Transverse colon (tissue), 4 donors: ENCODE measurements around the gene MYOM3. TPM values are rescaled to one million over a fixed set of nuclear protein-coding genes. Genes with fewer than 3 reads are reported as not detected.
"Not testable (repeated sequence)": the region's sequence is repeated elsewhere in the genome, so short reads cannot be mapped to it uniquely, and the experiment has no call there.

ENCODE experiments used
- DNase-seq: peaks from one replicate; pipeline ENCODE4 v3.0.0-alpha.2; 2019
- H3K27ac ChIP-seq, 4 donors: fragments of 200-600 bp; sonication (generic); 2 replicates each; pipeline ENCODE4 v1.5.1; 2016 to 2018; ENCODE audit warnings: inconsistent platforms in 4 of 4
- H3K27me3 ChIP-seq: fragments of 200-600 bp; sonication (generic); 2 replicates; pipeline ENCODE4 v1.5.1; 2017; ENCODE audit warnings: inconsistent platforms
- H3K36me3 ChIP-seq, 4 donors: fragments of 200-600 bp; sonication (generic); 2 replicates each; pipeline ENCODE4 v1.5.1; 2017 to 2019; ENCODE audit warnings: inconsistent platforms in 4 of 4
- H3K4me1 ChIP-seq, 4 donors: fragments of 200-600 bp; sonication (generic); 2 replicates each; pipeline ENCODE4 v1.5.1; 2017 to 2020; ENCODE audit warnings: inconsistent platforms in 4 of 4
- H3K4me3 ChIP-seq, 4 donors: fragments of 200-600 bp; sonication (generic); 1 replicate in 1 of 4; 2 replicates in 3 of 4; pipeline versions ENCODE4 v1.5.1 to v1.6.1; 2017 to 2019; ENCODE audit warnings: inconsistent platforms in 4 of 4
- H3K9me3 ChIP-seq, 2 donors: fragments of 200-600 bp; sonication (generic); 2 replicates each; pipeline ENCODE4 v1.5.1; 2017 to 2019; ENCODE audit warnings: inconsistent platforms in 2 of 2
- EP300 ChIP-seq: sonication (generic); formaldehyde crosslinking; IDR thresholded peaks from one replicate; pipeline ENCODE4 v1.6.1; 2017; ENCODE audit warnings: antibody characterized with exemption, low read depth
- POLR2A ChIP-seq: fragments of 450-650 bp; IDR thresholded peaks from one replicate; pipeline ENCODE4 v1.6.1; 2016; ENCODE audit warnings: antibody characterized with exemption, mild to moderate bottlenecking, moderate library complexity
- POLR2AphosphoS5 ChIP-seq, 3 donors: sonication (generic); formaldehyde crosslinking; IDR thresholded peaks; one replicate each; pipeline ENCODE4 v1.6.1; 2016; ENCODE audit warnings: antibody characterized with exemption in 3 of 3
- WGBS, 2 donors: methylation state at CpG; one replicate each; pipeline ENCODE4 v1.1.5; 2018; ENCODE audit warnings: low coverage in 1 of 2; 5-methylcytosine and 5-hydroxymethylcytosine counted together
- in situ Hi-C, 4 donors: fragments of 200-750 bp; cut with MboI; loops; one replicate each; pipeline versions ENCODE4 v1.15.0 to v1.15.1; 2017; ENCODE audit warnings: low sequenced_read_pairs in 3 of 4, low pct_ligation_motif_present in 1 of 4, low pct_unique_long_range_greater_than_20kb in 1 of 4
- intact Hi-C: fragments of 100-400 bp; cut with DNase I; formaldehyde crosslinking; loops from one replicate; pipeline ENCODE4 v1.15.1; 2023; ENCODE audit warnings: low total_unique reads
- total RNA-seq, 4 donors: library from RNA; depleted of rRNA; stranded (reverse); fragments of >200 nt; gene quantifications; one replicate each; pipeline ENCODE4 v1.1.0, GENCODE V29; 2016
- TF ChIP-seq, protein P1 (sequence below), 5 experiments: fragments of 200-600 bp in 3 of 5; fragments of 450-650 bp in 2 of 5; sonication (generic) in 3 of 5; IDR thresholded peaks; 1 replicate in 2 of 5; 2 replicates in 3 of 5; pipeline ENCODE4 v1.5.1; 2016 to 2017; ENCODE audit warnings: antibody characterized with exemption in 5 of 5, inconsistent platforms in 3 of 5, mild to moderate bottlenecking in 2 of 5, moderate library complexity in 1 of 5

MYOM3 gene
- total RNA-seq, 4 donors from 2014 or later = 0.60 to 7.5 (median 3.0) TPM

DNA sequence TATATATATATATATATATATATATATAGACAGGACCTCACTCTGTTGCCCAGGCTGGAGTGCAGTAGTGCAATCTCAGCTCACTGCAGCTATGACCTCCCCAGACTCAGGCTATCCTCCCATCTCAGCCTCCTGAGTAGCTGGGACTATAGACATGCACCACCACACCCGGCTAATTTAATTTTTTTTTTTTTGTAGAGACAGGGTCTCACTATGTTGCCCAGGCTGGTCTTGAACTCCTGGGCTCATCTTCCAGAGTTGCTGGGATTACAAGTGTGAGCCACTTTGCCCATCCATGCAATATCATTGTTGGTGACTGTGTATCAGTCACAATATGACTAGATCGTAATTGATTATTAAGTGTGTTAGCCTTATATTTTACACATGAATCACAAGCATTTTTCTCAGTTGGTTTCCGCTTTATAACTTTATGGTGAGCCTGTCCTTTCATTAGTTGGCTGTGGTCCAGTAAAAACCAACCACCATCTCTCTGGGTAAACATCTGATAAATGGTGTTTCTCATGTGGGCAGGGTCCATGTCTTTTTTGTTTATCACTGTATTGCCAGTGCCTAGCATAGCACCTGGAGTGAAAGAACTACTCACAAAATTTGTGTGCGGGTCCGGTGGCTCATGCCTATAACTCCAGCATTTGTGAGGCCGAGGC is 63.6 kb downstream of the MYOM3 start:
- no peaks in the 10 kb centered on the region for H3K36me3 ChIP-seq
- 79 to 81% methylated on average over 2 to 6 of the region's 6 CpGs for WGBS, 2 donors
- DNase-seq = no peak
- TF ChIP-seq, protein P1, sequence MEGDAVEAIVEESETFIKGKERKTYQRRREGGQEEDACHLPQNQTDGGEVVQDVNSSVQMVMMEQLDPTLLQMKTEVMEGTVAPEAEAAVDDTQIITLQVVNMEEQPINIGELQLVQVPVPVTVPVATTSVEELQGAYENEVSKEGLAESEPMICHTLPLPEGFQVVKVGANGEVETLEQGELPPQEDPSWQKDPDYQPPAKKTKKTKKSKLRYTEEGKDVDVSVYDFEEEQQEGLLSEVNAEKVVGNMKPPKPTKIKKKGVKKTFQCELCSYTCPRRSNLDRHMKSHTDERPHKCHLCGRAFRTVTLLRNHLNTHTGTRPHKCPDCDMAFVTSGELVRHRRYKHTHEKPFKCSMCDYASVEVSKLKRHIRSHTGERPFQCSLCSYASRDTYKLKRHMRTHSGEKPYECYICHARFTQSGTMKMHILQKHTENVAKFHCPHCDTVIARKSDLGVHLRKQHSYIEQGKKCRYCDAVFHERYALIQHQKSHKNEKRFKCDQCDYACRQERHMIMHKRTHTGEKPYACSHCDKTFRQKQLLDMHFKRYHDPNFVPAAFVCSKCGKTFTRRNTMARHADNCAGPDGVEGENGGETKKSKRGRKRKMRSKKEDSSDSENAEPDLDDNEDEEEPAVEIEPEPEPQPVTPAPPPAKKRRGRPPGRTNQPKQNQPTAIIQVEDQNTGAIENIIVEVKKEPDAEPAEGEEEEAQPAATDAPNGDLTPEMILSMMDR (IDR thresholded peaks at IDR 0.05) = no peak
- TF ChIP-seq EP300 (no peak), POLR2A (no peak), POLR2AphosphoS5 (IDR thresholded peaks at IDR 0.05) (no peak)
- H3K27ac ChIP-seq = no peak overlapping the region
- peaks cover 0 to 16% (median 8%) of the 10 kb centered on the region in 4 donors for H3K4me1 ChIP-seq
- in situ Hi-C loops (no loop called here), intact Hi-C loops (no loop called here)
- no peak overlapping the region for H3K4me3 ChIP-seq
- H3K27me3 ChIP-seq = no peaks in the 10 kb centered on the region
- H3K9me3 ChIP-seq = no peaks in the 10 kb centered on the region

DNA sequence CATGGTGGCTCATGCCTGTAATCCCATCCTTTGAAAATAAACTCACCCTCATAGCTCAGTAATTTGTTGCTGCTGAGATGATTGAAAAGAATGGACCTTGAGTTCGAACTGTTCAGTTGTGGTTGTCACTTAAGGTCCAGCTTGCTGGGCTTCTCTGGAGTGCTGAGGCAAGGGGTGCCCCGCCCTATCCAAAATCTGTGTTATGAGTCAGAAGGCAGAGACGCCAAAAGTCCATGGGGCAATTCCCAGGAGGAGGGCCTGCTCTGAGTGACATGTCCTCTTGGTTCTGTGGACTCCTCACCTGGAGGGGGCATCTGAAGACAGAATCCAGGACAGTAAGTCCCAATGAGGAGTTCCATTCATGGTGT is 64.8 kb downstream of the MYOM3 start:
- intact Hi-C loops (no loop called here), in situ Hi-C loops (no loop called here)
- Histone ChIP-seq H3K9me3 (no peaks in the 10 kb centered on the region), H3K4me3 (no peak overlapping the region), H3K4me1 (peaks cover 0 to 16% (median 8%) of the 10 kb centered on the region in 4 donors), H3K27ac (peak overlapping the region in 3 of 4 donors; percentile 59 to 74 (median 63)), H3K27me3 (no peaks in the 10 kb centered on the region), H3K36me3 (no peaks in the 10 kb centered on the region)
- WGBS, 2 donors = 54% methylated on average over 2 of the region's 3 CpGs; no CpG with 5 or more reads in 1 of the 2 donors
- TF ChIP-seq POLR2AphosphoS5 (IDR thresholded peaks at IDR 0.05) (no peak), POLR2A (no peak), EP300 (no peak)
- TF ChIP-seq, protein P1 (IDR thresholded peaks at IDR 0.05) = no peak
- peak; percentile 29 for DNase-seq

DNA sequence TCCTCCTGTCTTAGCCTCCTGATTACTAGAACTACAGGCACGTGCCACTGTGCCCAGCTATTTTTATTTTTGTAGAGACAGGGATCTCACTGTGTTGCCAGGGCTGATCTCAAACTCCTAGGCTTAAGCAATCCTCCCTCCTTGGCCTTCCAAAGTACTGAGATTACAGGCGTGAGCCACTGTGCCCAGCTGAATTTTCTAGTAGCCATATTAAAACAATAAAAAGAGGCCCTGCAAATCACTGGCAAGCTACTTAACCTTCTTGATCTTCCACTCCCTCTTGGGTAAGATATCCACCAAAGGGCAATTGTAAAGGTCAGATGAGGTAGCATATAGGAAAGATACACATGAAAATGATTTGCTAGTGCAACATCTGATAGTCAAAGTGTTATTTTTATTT is 66.2 kb downstream of the MYOM3 start:
- in situ Hi-C loops (no loop called here), intact Hi-C loops (no loop called here)
- no peak for TF ChIP-seq POLR2AphosphoS5 (IDR thresholded peaks at IDR 0.05)
- TF ChIP-seq, protein P1 (IDR thresholded peaks at IDR 0.05) = no peak
- no peak for TF ChIP-seq POLR2A
- TF ChIP-seq EP300 = no peak
- H3K9me3 ChIP-seq = no peaks in the 10 kb centered on the region
- 16 to 29% methylated on average over 2 of the region's 2 CpGs for WGBS, 2 donors
- H3K27me3 ChIP-seq = no peaks in the 10 kb centered on the region
- H3K4me3 ChIP-seq = no peak overlapping the region
- peaks cover 0 to 16% (median 8%) of the 10 kb centered on the region in 4 donors for H3K4me1 ChIP-seq
- no peaks in the 10 kb centered on the region for H3K36me3 ChIP-seq
- no peak for DNase-seq
- H3K27ac ChIP-seq = peak overlapping the region; percentile 34 to 74 (median 61)

DNA sequence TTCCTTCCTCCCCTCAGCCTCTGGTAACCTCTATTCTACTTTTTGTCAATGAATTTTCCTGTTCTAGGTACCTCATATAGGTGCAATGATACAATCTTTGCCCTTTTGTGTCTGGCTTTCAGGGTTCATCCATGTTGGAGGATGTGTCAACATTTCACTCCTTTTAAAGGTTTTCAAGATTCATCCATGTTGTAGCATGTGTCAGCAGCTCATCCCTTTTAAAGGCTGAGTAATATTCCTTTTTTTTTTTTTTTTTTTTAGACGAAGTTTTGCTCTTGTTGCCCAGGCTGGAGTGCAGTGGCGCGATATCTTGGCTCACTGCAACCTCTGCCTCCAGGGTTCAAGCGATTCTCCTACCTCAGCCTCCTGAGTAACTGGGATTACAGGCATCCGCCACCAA is 67.3 kb downstream of the MYOM3 start:
- intact Hi-C loops, in situ Hi-C loops, H3K27me3 ChIP-seq, H3K27ac ChIP-seq, H3K36me3 ChIP-seq, H3K9me3 ChIP-seq, DNase-seq, H3K4me3 ChIP-seq: not testable (repeated sequence)
- 40 to 90% methylated on average over 1 to 5 of the region's 5 CpGs for WGBS, 2 donors
- H3K4me1 ChIP-seq = peaks cover 0 to 16% (median 8%) of the 10 kb centered on the region in 4 donors
